HepG2 (cell line): ENCODE data around the gene APBA1. TPM values are rescaled to one million over a fixed set of nuclear protein-coding genes. Genes with fewer than 3 reads are reported as not detected.

Experiments used
- ATAC-seq: fragments of 200-7000 bp; cut with Tn5 transposase; 3 replicates; pipeline ENCODE4 v1.9.1; 2020; ENCODE audit warnings: mild to moderate bottlenecking, moderate library complexity
- BruUV-seq: library from RNA; stranded (reverse); fragments of 400-500 nt; replicated peaks from 2 replicates; lab custom pipeline; 2021; lab: Mats Ljungman, UMichigan
- CTCF ChIA-PET: fragments of 300-600 bp; formaldehyde crosslinking; extraction: SDS; loops from one replicate; lab custom pipeline; 2021; ENCODE audit warnings: low total read pairs, inconsistent platforms, low intra/inter-chr PET ratio; lab: Yijun Ruan, JAX
- POLR2A ChIA-PET: fragments of 350-600 bp; sonication (Branson Sonifier 250); formaldehyde crosslinking; loops from one replicate; lab custom pipeline; 2020; ENCODE audit warnings: antibody characterized with exemption, inconsistent platforms; lab: Yijun Ruan, JAX
- DNase-seq: peaks from one replicate; pipeline ENCODE4 v3.0.0-alpha.2; 2015; ENCODE audit warnings: low spot score
- FAIRE-seq: peaks from 3 replicates; lab custom pipeline; 2011; peaks lifted over from hg19 to GRCh38; lab: Jason Lieb, UNC
- H2AFZ ChIP-seq: one replicate; pipeline ENCODE4 v1.6.1; 2011; ENCODE audit warnings: low read length, inconsistent platforms
- H3K27ac ChIP-seq: fragments of 300-600 bp; 3 replicates; pipeline ENCODE4 v1.8.0; 2011; ENCODE audit warnings: mixed run types, mild to moderate bottlenecking, mixed read lengths, low read length, inconsistent platforms; ENCODE audit not compliant: insufficient read depth; ENCODE audit errors: extremely low read length
- H3K27me3 ChIP-seq, 2 experiments: fragments of 200-600 bp in 1 of 2; 2 replicates in 1 of 2; 3 replicates in 1 of 2; pipeline versions ENCODE4 v1.6.0 to v1.8.0; 2011; ENCODE audit warnings: low read length in 2 of 2, mild to moderate bottlenecking in 2 of 2, moderate library complexity in 2 of 2, inconsistent platforms in 1 of 2; ENCODE audit not compliant: insufficient read depth in 2 of 2, control insufficient read depth in 1 of 2
- H3K36me3 ChIP-seq, 2 experiments: fragments of 200-600 bp in 1 of 2; replicated peaks in 1 of 2; 2 replicates in 1 of 2; 3 replicates in 1 of 2; pipeline versions ENCODE4 v1.5.1 to v1.8.0; 2011; ENCODE audit warnings: low read length in 2 of 2, inconsistent platforms in 1 of 2; ENCODE audit not compliant: insufficient read depth in 2 of 2, control insufficient read depth in 1 of 2
- H3K4me1 ChIP-seq: 2 replicates; pipeline ENCODE4 v1.5.1; 2012; ENCODE audit warnings: low read length, inconsistent platforms; ENCODE audit not compliant: insufficient read depth
- H3K4me2 ChIP-seq: 2 replicates; pipeline ENCODE4 v1.6.0; 2011; ENCODE audit warnings: low read depth, low read length, inconsistent platforms
- H3K4me3 ChIP-seq, 3 experiments: fragments of 200-600 bp in 1 of 3; sonication (generic), shearing (Covaris generic) in 1 of 3; replicated peaks in 1 of 3; 2 replicates each; pipeline ENCODE4 v1.5.1; 2011 to 2016; ENCODE audit warnings: low read length in 3 of 3, inconsistent platforms in 2 of 3, low read depth in 2 of 3, mild to moderate bottlenecking in 2 of 3, control low read depth in 1 of 3, mixed read lengths in 1 of 3; ENCODE audit not compliant: insufficient read depth in 1 of 3
- H3K79me2 ChIP-seq: one replicate; pipeline ENCODE4 v1.6.1; 2011; ENCODE audit warnings: low read length, inconsistent platforms; ENCODE audit not compliant: insufficient read depth
- H3K9ac ChIP-seq: 2 replicates; pipeline ENCODE4 v1.6.0; 2011; ENCODE audit warnings: mild to moderate bottlenecking, low read depth, low read length, inconsistent platforms; ENCODE audit not compliant: insufficient read depth
- H3K9me3 ChIP-seq: 2 replicates; pipeline ENCODE4 v1.5.1; 2012; ENCODE audit warnings: mild to moderate bottlenecking, low read length
- H4K20me1 ChIP-seq: 2 replicates; pipeline ENCODE4 v1.6.0; 2011; ENCODE audit warnings: inconsistent platforms, mild to moderate bottlenecking, low read length, moderate library complexity; ENCODE audit not compliant: insufficient read depth
- HES4 ChIP-seq: sonication (generic); formaldehyde crosslinking; IDR thresholded peaks from 2 replicates; pipeline ENCODE4 v1.9.0; 2021; ENCODE audit warnings: mild to moderate bottlenecking, missing genetic modification reagents, borderline replicate concordance
- KLF16 ChIP-seq, 2 experiments: sonication (generic) in 1 of 2; formaldehyde crosslinking in 1 of 2; IDR thresholded peaks; 2 replicates each; pipeline versions ENCODE4 v1.6.1 to v1.8.0; 2016 to 2023; ENCODE audit warnings: missing genetic modification reagents in 2 of 2, missing compliant biosample characterization in 1 of 2
- MXI1 ChIP-seq: IDR thresholded peaks from 3 replicates; pipeline ENCODE4 v1.6.1; 2012; ENCODE audit warnings: low read depth, low read length, inconsistent platforms, borderline replicate concordance
- NR3C1 ChIP-seq: sonication (generic); formaldehyde crosslinking; IDR thresholded peaks from 2 replicates; pipeline ENCODE4 v1.4.0; 2020; ENCODE audit warnings: missing genetic modification reagents
- SNRNP70 ChIP-seq: fragments of 200-400 bp; formaldehyde crosslinking; IDR thresholded peaks from 2 replicates; pipeline ENCODE4 v1.6.1; 2017; ENCODE audit warnings: mild to moderate bottlenecking, low read depth, low read length, moderate library complexity
- ZBTB33 ChIP-seq: sonication (generic); formaldehyde crosslinking; IDR thresholded peaks from 2 replicates; pipeline ENCODE4 v1.4.0; 2020; ENCODE audit warnings: missing genetic modification reagents
- ZBTB7A ChIP-seq: sonication (generic); formaldehyde crosslinking; IDR thresholded peaks from 2 replicates; pipeline ENCODE4 v1.8.0; 2022; ENCODE audit warnings: mild to moderate bottlenecking, missing genetic modification reagents
- ZNF234 ChIP-seq: sonication (generic); formaldehyde crosslinking; conservative IDR thresholded peaks from 2 replicates; pipeline ENCODE4 v1.5.1; 2020; ENCODE audit warnings: mild to moderate bottlenecking, missing genetic modification reagents
- ZNF530 ChIP-seq: sonication (generic); formaldehyde crosslinking; IDR thresholded peaks from 2 replicates; pipeline ENCODE4 v1.5.0; 2020; ENCODE audit warnings: low read depth, mild to moderate bottlenecking, missing genetic modification reagents
- ZNF550 ChIP-seq: sonication (generic); formaldehyde crosslinking; IDR thresholded peaks from 2 replicates; pipeline ENCODE4 v1.4.0; 2020; ENCODE audit warnings: mild to moderate bottlenecking, missing genetic modification reagents, borderline replicate concordance
- ZNF674 ChIP-seq: sonication (generic); formaldehyde crosslinking; IDR thresholded peaks from 2 replicates; pipeline ENCODE4 v1.5.0; 2020; ENCODE audit warnings: low read depth, mild to moderate bottlenecking, missing genetic modification reagents
- ZNF687 ChIP-seq: sonication (generic); formaldehyde crosslinking; IDR thresholded peaks from 2 replicates; pipeline ENCODE4 v1.5.1; 2020; ENCODE audit warnings: mild to moderate bottlenecking, missing genetic modification reagents, moderate library complexity
- WGBS: methylation state at CpG from one replicate; pipeline ENCODE4 v1.1.6; 2017; ENCODE audit warnings: low lambda C conversion rate; 5-methylcytosine and 5-hydroxymethylcytosine counted together
- in situ Hi-C: cut with HindIII; loops from 2 replicates; pipeline ENCODE4 v1.10.0; 2017; ENCODE audit warnings: low pct_unique_long_range_greater_than_20kb; ENCODE audit not compliant: extremely low pct_ligation_motif_present
- intact Hi-C: fragments of 100-400 bp; cut with micrococcal nuclease; formaldehyde crosslinking; loops from one replicate; pipeline ENCODE4 v1.10.0; 2022; ENCODE audit not compliant: unreplicated experiment
- polyA plus RNA-seq, 8 experiments: library from polyadenylated mRNA; depleted of rRNA in 3 of 8; stranded (reverse) in 7 of 8; unstranded in 1 of 8; fragments of >200 nt; fragmentation: Illumina TruSeq in 4 of 8; extraction: Trizol in 4 of 8; gene quantifications; 2 replicates each; pipeline versions ENCODE4 v1.2.1 to v1.2.3, GENCODE V29; 2011 to 2016; ENCODE audit warnings: low read depth in 4 of 8, missing spikeins in 1 of 8, mixed read lengths in 1 of 8; ENCODE audit not compliant: insufficient read depth in 1 of 8
- total RNA-seq, 5 experiments: library from RNA; depleted of rRNA; stranded (reverse); fragments of >200 nt; fragmentation: Illumina TruSeq; extraction: Trizol; gene quantifications; 2 replicates each; pipeline ENCODE4 v1.2.3, GENCODE V29; 2016; ENCODE audit warnings: low read depth in 1 of 5
- TF ChIP-seq, protein P1 (sequence below): sonication (generic); formaldehyde crosslinking; IDR thresholded peaks from 2 replicates; pipeline ENCODE4 v1.5.0; 2020; ENCODE audit warnings: mild to moderate bottlenecking, missing genetic modification reagents

Gene APBA1
- total and polyA plus RNA-seq, 2 of the 13 experiments (the other 11 are each of a cell fraction or from before 2014, with no cell fraction given), result 0.15 TPM; not detected in 1

DNA sequence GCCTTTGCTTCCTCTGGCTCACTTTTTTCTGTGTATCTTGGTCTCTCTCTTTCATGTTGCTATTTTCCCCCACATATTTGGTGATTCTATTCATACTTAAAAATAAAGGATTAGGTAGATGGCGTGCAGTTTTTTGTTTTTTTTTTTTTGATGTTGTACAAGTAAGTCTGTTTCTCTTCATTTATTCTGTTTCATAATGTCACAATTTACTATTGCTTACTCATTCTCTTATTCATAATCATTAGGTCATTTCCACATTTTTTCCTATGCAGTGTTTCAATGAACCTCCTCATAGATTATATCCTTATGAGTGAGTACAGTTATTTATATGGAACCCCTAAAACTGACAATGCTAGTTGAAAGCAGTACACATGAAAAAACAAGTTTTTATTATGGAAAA, 136.3 kb downstream of the APBA1 start:
- TF ChIP-seq ZBTB7A (CRISPR knock-in tag) (no peak), SNRNP70 (no peak), HES4 (no peak), ZBTB33 (CRISPR knock-in tag) (no peak), KLF16 (CRISPR knock-in tag; IDR thresholded peaks at IDR 0.05) (no peak), ZNF530 (CRISPR knock-in tag) (no peak), ZNF234 (CRISPR knock-in tag) (no peak), ZNF687 (CRISPR knock-in tag) (no peak), ZNF674 (no peak), MXI1 (no peak), ZNF550 (CRISPR knock-in tag) (no peak), NR3C1 (CRISPR knock-in tag) (no peak)
- TF ChIP-seq, protein P1, sequence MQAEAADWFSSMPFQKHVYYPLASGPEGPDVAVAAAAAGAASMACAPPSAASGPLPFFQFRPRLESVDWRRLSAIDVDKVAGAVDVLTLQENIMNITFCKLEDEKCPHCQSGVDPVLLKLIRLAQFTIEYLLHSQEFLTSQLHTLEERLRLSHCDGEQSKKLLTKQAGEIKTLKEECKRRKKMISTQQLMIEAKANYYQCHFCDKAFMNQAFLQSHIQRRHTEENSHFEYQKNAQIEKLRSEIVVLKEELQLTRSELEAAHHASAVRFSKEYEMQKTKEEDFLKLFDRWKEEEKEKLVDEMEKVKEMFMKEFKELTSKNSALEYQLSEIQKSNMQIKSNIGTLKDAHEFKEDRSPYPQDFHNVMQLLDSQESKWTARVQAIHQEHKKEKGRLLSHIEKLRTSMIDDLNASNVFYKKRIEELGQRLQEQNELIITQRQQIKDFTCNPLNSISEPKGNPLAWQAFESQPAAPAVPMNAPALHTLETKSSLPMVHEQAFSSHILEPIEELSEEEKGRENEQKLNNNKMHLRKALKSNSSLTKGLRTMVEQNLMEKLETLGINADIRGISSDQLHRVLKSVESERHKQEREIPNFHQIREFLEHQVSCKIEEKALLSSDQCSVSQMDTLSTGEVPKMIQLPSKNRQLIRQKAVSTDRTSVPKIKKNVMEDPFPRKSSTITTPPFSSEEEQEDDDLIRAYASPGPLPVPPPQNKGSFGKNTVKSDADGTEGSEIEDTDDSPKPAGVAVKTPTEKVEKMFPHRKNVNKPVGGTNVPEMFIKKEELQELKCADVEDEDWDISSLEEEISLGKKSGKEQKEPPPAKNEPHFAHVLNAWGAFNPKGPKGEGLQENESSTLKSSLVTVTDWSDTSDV (CRISPR knock-in tag), result no peak
- TF ChIP-seq, all 625 proteins: peak for 0
- ChIA-PET CTCF (no interaction called here), POLR2A (no interaction called here)
- no TSS peak for BruUV-seq
- no peak for DNase-seq
- Histone ChIP-seq H3K27me3 (no peaks in the 10 kb centered on the region), H3K79me2 (no peaks in the 10 kb centered on the region), H3K4me3 (no peak overlapping the region), H3K4me2 (no peak overlapping the region), H3K36me3 (no peaks in the 10 kb centered on the region), H3K27ac (no peak overlapping the region), H3K9ac (no peak overlapping the region), H3K4me1 (no peaks in the 10 kb centered on the region), H3K9me3 (no peaks in the 10 kb centered on the region), H4K20me1 (no peaks in the 10 kb centered on the region), H2AFZ (no peak overlapping the region)
- ATAC-seq, result no peak
- in situ Hi-C loops (loop anchor here (5.0 kb wide), 1 partner anchor 49 kb away; no protein-coding TSS in a partner anchor), intact Hi-C loops (no loop called here)
- WGBS, result 24% methylated on average over 1 of the region's 1 CpG
- no peak for FAIRE-seq
